Spleen (tissue), 7 donors: ENCODE results near the gene TSPOAP1.

ENCODE experiments used
- POLR2A ChIP-seq, 3 donors: fragments of 450-650 bp; IDR thresholded peaks; one replicate each; pipeline ENCODE4 v1.5.1; 2017; ENCODE audit warnings: antibody characterized with exemption in 3 of 3, mild to moderate bottlenecking in 1 of 3
- POLR2AphosphoS5 ChIP-seq, 3 donors: sonication (generic); formaldehyde crosslinking; IDR thresholded peaks; one replicate each; pipeline ENCODE4 v1.5.1; 2017; ENCODE audit warnings: antibody characterized with exemption in 3 of 3
- TF ChIP-seq, protein P1 (sequence below), 11 experiments: fragments of 200-600 bp in 7 of 11; fragments of 450-650 bp in 4 of 11; sonication (generic) in 4 of 11; IDR thresholded peaks in 8 of 11; conservative IDR thresholded peaks in 3 of 11; 1 replicate in 7 of 11; 2 replicates in 4 of 11; pipeline versions ENCODE4 v1.4.0 to v1.8.0; 2016 to 2021; ENCODE audit warnings: antibody characterized with exemption in 11 of 11, inconsistent platforms in 4 of 11, mild to moderate bottlenecking in 1 of 11
- donor health status: DM: no; HTN: no; CAD: no; lungs with moderate emphysema.
- donor health status: DM: no; HTN: no; CAD: no.
- donor health status: DM: no; HTN: no; CAD: no.

DNA sequence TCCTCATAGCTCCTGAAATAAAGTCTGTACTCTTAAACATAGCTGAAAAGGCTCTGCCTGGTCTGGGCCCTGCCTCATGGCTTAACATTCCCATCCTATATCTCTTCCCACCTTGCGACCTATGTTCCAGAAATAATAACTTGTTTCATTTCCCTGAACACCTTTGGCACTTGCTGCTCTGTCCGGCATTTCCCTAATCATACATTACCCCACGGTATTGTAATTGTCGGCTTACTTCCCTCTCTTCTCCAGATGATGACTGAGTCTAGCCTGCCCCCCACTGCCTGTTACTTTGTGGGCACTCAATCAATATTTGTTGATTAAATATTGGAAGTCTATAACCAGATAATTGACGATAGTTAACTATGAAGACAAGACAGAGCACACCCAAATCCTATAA, 46.7 kb upstream of the TSPOAP1 start:
- TF ChIP-seq, protein P1, sequence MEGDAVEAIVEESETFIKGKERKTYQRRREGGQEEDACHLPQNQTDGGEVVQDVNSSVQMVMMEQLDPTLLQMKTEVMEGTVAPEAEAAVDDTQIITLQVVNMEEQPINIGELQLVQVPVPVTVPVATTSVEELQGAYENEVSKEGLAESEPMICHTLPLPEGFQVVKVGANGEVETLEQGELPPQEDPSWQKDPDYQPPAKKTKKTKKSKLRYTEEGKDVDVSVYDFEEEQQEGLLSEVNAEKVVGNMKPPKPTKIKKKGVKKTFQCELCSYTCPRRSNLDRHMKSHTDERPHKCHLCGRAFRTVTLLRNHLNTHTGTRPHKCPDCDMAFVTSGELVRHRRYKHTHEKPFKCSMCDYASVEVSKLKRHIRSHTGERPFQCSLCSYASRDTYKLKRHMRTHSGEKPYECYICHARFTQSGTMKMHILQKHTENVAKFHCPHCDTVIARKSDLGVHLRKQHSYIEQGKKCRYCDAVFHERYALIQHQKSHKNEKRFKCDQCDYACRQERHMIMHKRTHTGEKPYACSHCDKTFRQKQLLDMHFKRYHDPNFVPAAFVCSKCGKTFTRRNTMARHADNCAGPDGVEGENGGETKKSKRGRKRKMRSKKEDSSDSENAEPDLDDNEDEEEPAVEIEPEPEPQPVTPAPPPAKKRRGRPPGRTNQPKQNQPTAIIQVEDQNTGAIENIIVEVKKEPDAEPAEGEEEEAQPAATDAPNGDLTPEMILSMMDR (IDR thresholded peaks at IDR 0.05 in 8 of 11, conservative IDR thresholded peaks at IDR 0.05 in 3 of 11) = no peak
- TF ChIP-seq POLR2A (IDR thresholded peaks at IDR 0.05) (no peak), POLR2AphosphoS5 (IDR thresholded peaks at IDR 0.05) (no peak)
